H9 (cell line): ENCODE measurements around the gene SLC12A3. TPM values are rescaled to one million over a fixed set of nuclear protein-coding genes. Genes with fewer than 3 reads are reported as not detected.

Experiments used
- DNase-seq: peaks from one replicate; pipeline ENCODE4 v3.0.0-alpha.2; 2017
- H2AFZ ChIP-seq: one replicate; pipeline ENCODE4 v1.6.1; 2013; ENCODE audit warnings: mild to moderate bottlenecking, low read length, control low read depth, moderate library complexity
- H2AK5ac ChIP-seq: 2 replicates; pipeline ENCODE4 v1.6.1; 2013; ENCODE audit warnings: low read length, control low read depth, mixed read lengths; ENCODE audit not compliant: insufficient read length
- H2BK120ac ChIP-seq: one replicate; pipeline ENCODE4 v1.6.1; 2013; ENCODE audit warnings: low read depth, mild to moderate bottlenecking, low read length, control low read depth, inconsistent platforms; ENCODE audit not compliant: poor library complexity, severe bottlenecking
- H2BK12ac ChIP-seq: 2 replicates; pipeline ENCODE4 v1.6.1; 2013; ENCODE audit warnings: low read length, control low read depth, mixed read lengths, low read depth; ENCODE audit not compliant: insufficient read length
- H2BK15ac ChIP-seq: 2 replicates; pipeline ENCODE4 v1.6.1; 2013; ENCODE audit warnings: low read depth, low read length, control low read depth
- H2BK20ac ChIP-seq: one replicate; pipeline ENCODE4 v1.6.1; 2013; ENCODE audit warnings: low read depth, mild to moderate bottlenecking, low read length, control low read depth, inconsistent platforms; ENCODE audit not compliant: poor library complexity, severe bottlenecking
- H2BK5ac ChIP-seq: 2 replicates; pipeline ENCODE4 v1.6.1; 2013; ENCODE audit warnings: low read length, control low read depth, mixed read lengths; ENCODE audit not compliant: insufficient read length
- H3K14ac ChIP-seq: 2 replicates; pipeline ENCODE4 v1.6.1; 2013; ENCODE audit warnings: low read length, control low read depth; ENCODE audit not compliant: insufficient read depth
- H3K18ac ChIP-seq: 2 replicates; pipeline ENCODE4 v1.6.1; 2013; ENCODE audit warnings: low read depth, mild to moderate bottlenecking, mixed read lengths, low read length, control low read depth; ENCODE audit not compliant: insufficient read length
- H3K23ac ChIP-seq: 2 replicates; pipeline ENCODE4 v1.6.1; 2013; ENCODE audit warnings: low read length, control low read depth, mixed read lengths, low read depth; ENCODE audit not compliant: insufficient read length
- H3K23me2 ChIP-seq: 2 replicates; pipeline ENCODE4 v1.6.1; 2013; ENCODE audit warnings: low read depth, mild to moderate bottlenecking, mixed read lengths, low read length, control low read depth; ENCODE audit not compliant: insufficient read length, poor library complexity, severe bottlenecking
- H3K27ac ChIP-seq: 2 replicates; pipeline ENCODE4 v1.5.1; 2013; ENCODE audit warnings: low read length, control low read depth, mixed read lengths, low read depth; ENCODE audit not compliant: insufficient read length
- H3K27me3 ChIP-seq: 2 replicates; pipeline ENCODE4 v1.6.1; 2013; ENCODE audit warnings: low read length, control low read depth, inconsistent platforms; ENCODE audit not compliant: insufficient read depth
- H3K4ac ChIP-seq: 2 replicates; pipeline ENCODE4 v1.6.1; 2013; ENCODE audit warnings: low read depth, mild to moderate bottlenecking, control low read depth, inconsistent platforms, low read length, moderate library complexity
- H3K4me1 ChIP-seq: 2 replicates; pipeline ENCODE4 v1.6.1; 2013; ENCODE audit warnings: low read length, control low read depth, inconsistent platforms; ENCODE audit not compliant: insufficient read depth
- H3K4me2 ChIP-seq: 2 replicates; pipeline ENCODE4 v1.6.1; 2013; ENCODE audit warnings: low read length, control low read depth, mixed read lengths; ENCODE audit not compliant: insufficient read length, insufficient read depth
- H3K56ac ChIP-seq: 2 replicates; pipeline ENCODE4 v1.6.1; 2013; ENCODE audit warnings: low read depth, mild to moderate bottlenecking, mixed read lengths, low read length, control low read depth; ENCODE audit not compliant: insufficient read length
- H3K79me1 ChIP-seq: 2 replicates; pipeline ENCODE4 v1.6.1; 2013; ENCODE audit warnings: low read depth, mild to moderate bottlenecking, moderate library complexity, low read length, control low read depth, inconsistent platforms; ENCODE audit not compliant: insufficient read depth, poor library complexity, severe bottlenecking
- H3K79me2 ChIP-seq: 2 replicates; pipeline ENCODE4 v1.6.1; 2013; ENCODE audit warnings: low read length, control low read depth, inconsistent platforms; ENCODE audit not compliant: insufficient read depth
- H3K9ac ChIP-seq: 2 replicates; pipeline ENCODE4 v1.6.1; 2013; ENCODE audit warnings: low read length, control low read depth, mixed read lengths; ENCODE audit not compliant: insufficient read length; ENCODE audit errors: extremely low read depth
- H3K9me3 ChIP-seq: one replicate; pipeline ENCODE4 v1.6.1; 2013; ENCODE audit warnings: low read depth, low read length, inconsistent platforms; ENCODE audit not compliant: control insufficient read depth
- H3T11ph ChIP-seq: one replicate; pipeline ENCODE4 v1.6.1; 2013; ENCODE audit warnings: mild to moderate bottlenecking, low read length, control low read depth, inconsistent platforms
- H4K20me1 ChIP-seq: one replicate; pipeline ENCODE4 v1.6.1; 2013; ENCODE audit not compliant: control insufficient read depth, insufficient read length, insufficient read depth
- H4K5ac ChIP-seq: 2 replicates; pipeline ENCODE4 v1.6.1; 2013; ENCODE audit warnings: low read depth, mild to moderate bottlenecking, mixed read lengths, low read length, control low read depth; ENCODE audit not compliant: insufficient read length
- H4K8ac ChIP-seq: replicated peaks from 2 replicates; pipeline ENCODE4 v1.6.1; 2013; ENCODE audit warnings: low read length, control low read depth, mixed read lengths, low read depth; ENCODE audit not compliant: insufficient read length
- H4K91ac ChIP-seq: 2 replicates; pipeline ENCODE4 v1.6.1; 2013; ENCODE audit warnings: low read depth, mild to moderate bottlenecking, moderate library complexity, mixed read lengths, low read length, control low read depth; ENCODE audit not compliant: insufficient read length
- H3K27ac Mint-ChIP-seq, 3 experiments: 2 replicates in 2 of 3; 3 replicates in 1 of 3; pipeline ENCODE4 v1.8.0; 2020 to 2021; ENCODE audit warnings: mixed read lengths in 3 of 3, mild to moderate bottlenecking in 1 of 3, moderate library complexity in 1 of 3
- H3K27me3 Mint-ChIP-seq: 2 replicates; pipeline ENCODE4 v1.8.0; 2021; ENCODE audit warnings: low read depth, mild to moderate bottlenecking, moderate library complexity, mixed read lengths
- H3K36me3 Mint-ChIP-seq, 3 experiments: 2 replicates in 2 of 3; 3 replicates in 1 of 3; pipeline ENCODE4 v1.8.0; 2020 to 2021; ENCODE audit warnings: low read depth in 3 of 3, mixed read lengths in 3 of 3; ENCODE audit not compliant: insufficient read depth in 1 of 3
- H3K4me1 Mint-ChIP-seq, 2 experiments: 2 replicates each; pipeline ENCODE4 v1.8.0; 2020; ENCODE audit warnings: mixed read lengths in 2 of 2
- H3K4me3 Mint-ChIP-seq, 2 experiments: 2 replicates in 1 of 2; 3 replicates in 1 of 2; pipeline ENCODE4 v1.8.0; 2020 to 2021; ENCODE audit warnings: mild to moderate bottlenecking in 2 of 2, mixed read lengths in 2 of 2, moderate library complexity in 1 of 2
- H3K9me3 Mint-ChIP-seq, 2 experiments: 2 replicates in 1 of 2; 3 replicates in 1 of 2; pipeline ENCODE4 v1.8.0; 2020; ENCODE audit warnings: mild to moderate bottlenecking in 2 of 2, mixed read lengths in 2 of 2, moderate library complexity in 1 of 2
- WGBS: extraction: QIAGEN DNeasy Blood & Tissue Kit; methylation state at CpG from one replicate; pipeline ENCODE4 v1.1.7; 2013; ENCODE audit warnings: missing lambda C conversion rate, low lambda C conversion rate, mixed read lengths; ENCODE audit not compliant: insufficient read length; ENCODE audit errors: extremely low coverage; 5-methylcytosine and 5-hydroxymethylcytosine counted together
- total RNA-seq: library from RNA; stranded (reverse); gene quantifications from 2 replicates; pipeline ENCODE4 v1.2.1, GENCODE V29; 2021
- TF ChIP-seq, protein P1 (sequence below): fragments of 200-600 bp; sonication (generic); conservative IDR thresholded peaks from 3 replicates; pipeline ENCODE4 v1.8.0; 2021; ENCODE audit warnings: antibody characterized with exemption, mild to moderate bottlenecking

The SLC12A3 gene
- total RNA-seq, 1 experiment from 2014 or later: not detected

GRCh38 chr16:56947604-56947995 is 82.6 kb downstream of the SLC12A3 start:
- no peaks in the 10 kb centered on the region for H3K9me3 ChIP-seq
- no peak overlapping the region for H2BK15ac ChIP-seq
- Mint-ChIP-seq H3K36me3 (peaks cover 6 to 27% (median 13%) of the 10 kb centered on the region in 3 experiments; a peak in 6 of 7 replicates), H3K27me3 (no peaks in the 10 kb centered on the region), H3K27ac (peak overlapping the region; percentile 56 to 70 (median 60); a peak in 4 of 7 replicates), H3K9me3 (no peaks in the 10 kb centered on the region), H3K4me3 (no peak overlapping the region), H3K4me1 (peaks cover 8 to 11% of the 10 kb centered on the region in 2 experiments)
- no peak overlapping the region for H3K23ac ChIP-seq
- H3T11ph ChIP-seq: no peak overlapping the region
- TF ChIP-seq, protein P1, sequence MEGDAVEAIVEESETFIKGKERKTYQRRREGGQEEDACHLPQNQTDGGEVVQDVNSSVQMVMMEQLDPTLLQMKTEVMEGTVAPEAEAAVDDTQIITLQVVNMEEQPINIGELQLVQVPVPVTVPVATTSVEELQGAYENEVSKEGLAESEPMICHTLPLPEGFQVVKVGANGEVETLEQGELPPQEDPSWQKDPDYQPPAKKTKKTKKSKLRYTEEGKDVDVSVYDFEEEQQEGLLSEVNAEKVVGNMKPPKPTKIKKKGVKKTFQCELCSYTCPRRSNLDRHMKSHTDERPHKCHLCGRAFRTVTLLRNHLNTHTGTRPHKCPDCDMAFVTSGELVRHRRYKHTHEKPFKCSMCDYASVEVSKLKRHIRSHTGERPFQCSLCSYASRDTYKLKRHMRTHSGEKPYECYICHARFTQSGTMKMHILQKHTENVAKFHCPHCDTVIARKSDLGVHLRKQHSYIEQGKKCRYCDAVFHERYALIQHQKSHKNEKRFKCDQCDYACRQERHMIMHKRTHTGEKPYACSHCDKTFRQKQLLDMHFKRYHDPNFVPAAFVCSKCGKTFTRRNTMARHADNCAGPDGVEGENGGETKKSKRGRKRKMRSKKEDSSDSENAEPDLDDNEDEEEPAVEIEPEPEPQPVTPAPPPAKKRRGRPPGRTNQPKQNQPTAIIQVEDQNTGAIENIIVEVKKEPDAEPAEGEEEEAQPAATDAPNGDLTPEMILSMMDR: no peak
- H3K23me2 ChIP-seq: no peaks in the 10 kb centered on the region
- no peaks in the 10 kb centered on the region for H3K27me3 ChIP-seq
- no peak overlapping the region for H3K14ac ChIP-seq
- H4K8ac ChIP-seq: no peak overlapping the region
- H2BK120ac ChIP-seq: no peak overlapping the region
- no peaks in the 10 kb centered on the region for H3K79me2 ChIP-seq
- H3K4ac ChIP-seq: no peak overlapping the region
- no CpG with 5 or more reads among the region's 2 CpGs for whole genome bisulfite sequencing
- H4K5ac ChIP-seq: no peak overlapping the region
- H2BK12ac ChIP-seq: no peak overlapping the region
- H3K56ac ChIP-seq: no peak overlapping the region
- H3K9ac ChIP-seq: no peak overlapping the region
- no peak overlapping the region for H2AK5ac ChIP-seq
- no peak overlapping the region for H3K27ac ChIP-seq
- H3K4me2 ChIP-seq: no peak overlapping the region
- no peak overlapping the region for H2BK20ac ChIP-seq
- H3K18ac ChIP-seq: no peak overlapping the region
- no peaks in the 10 kb centered on the region for H4K20me1 ChIP-seq
- H2AFZ ChIP-seq: no peak overlapping the region
- H3K4me1 ChIP-seq: no peaks in the 10 kb centered on the region; the same call in 1 of the 2 replicates
- H3K79me1 ChIP-seq: no peaks in the 10 kb centered on the region
- no peak for DNase-seq
- no peak overlapping the region for H2BK5ac ChIP-seq
- H4K91ac ChIP-seq: no peak overlapping the region
